ENCODE measurements around the gene OPRL1. TPM values are rescaled to one million over a fixed set of nuclear protein-coding genes. Genes with fewer than 3 reads are reported as not detected.

The OPRL1 gene
- total RNA-seq = 1 to 10 TPM in 1 of 4 donors, under 1 TPM in 3; 0.21 to 1.5 (median 0.71) TPM

GRCh38 chr20:64080013-64080812, at the start of gene OPRL1:
OPRL1 (plus strand) TSS chr20:64080082; CDS start chr20:64092721, 12,639 bp downstream.
- peaks cover 0 to 66% (median 20%) of the 10 kb centered on the region in 4 donors for H3K4me1 ChIP-seq
- peak within 1 kb of the TSS in 3 of 4 donors; percentile 75 to 84 (median 80) for H3K27ac ChIP-seq
- H3K9me3 ChIP-seq = no peaks in the 10 kb centered on the region
- DNase-seq (ENCODE audit: low spot score in 2 of 2) = no peak
- TF ChIP-seq EP300 (IDR thresholded peaks at IDR 0.05) = no peak
- TF ChIP-seq, protein P1, sequence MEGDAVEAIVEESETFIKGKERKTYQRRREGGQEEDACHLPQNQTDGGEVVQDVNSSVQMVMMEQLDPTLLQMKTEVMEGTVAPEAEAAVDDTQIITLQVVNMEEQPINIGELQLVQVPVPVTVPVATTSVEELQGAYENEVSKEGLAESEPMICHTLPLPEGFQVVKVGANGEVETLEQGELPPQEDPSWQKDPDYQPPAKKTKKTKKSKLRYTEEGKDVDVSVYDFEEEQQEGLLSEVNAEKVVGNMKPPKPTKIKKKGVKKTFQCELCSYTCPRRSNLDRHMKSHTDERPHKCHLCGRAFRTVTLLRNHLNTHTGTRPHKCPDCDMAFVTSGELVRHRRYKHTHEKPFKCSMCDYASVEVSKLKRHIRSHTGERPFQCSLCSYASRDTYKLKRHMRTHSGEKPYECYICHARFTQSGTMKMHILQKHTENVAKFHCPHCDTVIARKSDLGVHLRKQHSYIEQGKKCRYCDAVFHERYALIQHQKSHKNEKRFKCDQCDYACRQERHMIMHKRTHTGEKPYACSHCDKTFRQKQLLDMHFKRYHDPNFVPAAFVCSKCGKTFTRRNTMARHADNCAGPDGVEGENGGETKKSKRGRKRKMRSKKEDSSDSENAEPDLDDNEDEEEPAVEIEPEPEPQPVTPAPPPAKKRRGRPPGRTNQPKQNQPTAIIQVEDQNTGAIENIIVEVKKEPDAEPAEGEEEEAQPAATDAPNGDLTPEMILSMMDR (IDR thresholded peaks at IDR 0.05) = no peak
- TF ChIP-seq POLR2A (IDR thresholded peaks at IDR 0.05) = no peak
- H3K36me3 ChIP-seq = peaks cover 0 to 4% (median 0%) of the 10 kb centered on the region in 3 donors
- 7 to 10% methylated on average over 28 to 31 of the region's 62 CpGs for WGBS, 2 donors
- H3K27me3 ChIP-seq = peaks cover 0 to 16% of the 10 kb centered on the region in 2 donors
- H3K4me3 ChIP-seq = peak within 1 kb of the TSS; percentile 48 to 81 (median 54)

GRCh38 chr20:64030371-64031134, 49.3 kb upstream of the OPRL1 start:
- DNase-seq (ENCODE audit: low spot score in 2 of 2) = no peak
- Histone ChIP-seq H3K27ac (no peak overlapping the region), H3K9me3 (no peaks in the 10 kb centered on the region), H3K4me1 (no peaks in the 10 kb centered on the region), H3K36me3 (peaks cover 3 to 100% (median 51%) of the 10 kb centered on the region in 3 donors), H3K4me3 (no peak overlapping the region), H3K27me3 (no peaks in the 10 kb centered on the region)
- TF ChIP-seq, protein P1 (IDR thresholded peaks at IDR 0.05) = no peak
- no peak for TF ChIP-seq EP300 (IDR thresholded peaks at IDR 0.05)
- no peak for TF ChIP-seq POLR2A (IDR thresholded peaks at IDR 0.05)
- WGBS, 2 donors = 85 to 86% methylated on average over 13 to 20 of the region's 20 CpGs

- Histone ChIP-seq H3K27me3 (peaks cover 0 to 2% of the 10 kb centered on the region in 2 donors), H3K9me3 (no peaks in the 10 kb centered on the region), H3K4me1 (no peaks in the 10 kb centered on the region), H3K27ac (no peak overlapping the region), H3K36me3 (peaks cover 3 to 96% (median 38%) of the 10 kb centered on the region in 3 donors), H3K4me3 (no peak overlapping the region)
- WGBS, 2 donors = 88 to 90% methylated on average over 15 to 16 of the region's 19 CpGs
- DNase-seq (ENCODE audit: low spot score in 2 of 2) = no peak
- TF ChIP-seq EP300 (IDR thresholded peaks at IDR 0.05) (no peak), POLR2A (IDR thresholded peaks at IDR 0.05) (no peak)
- TF ChIP-seq, protein P1 (IDR thresholded peaks at IDR 0.05) = no peak
Observed at GRCh38 chr20:64031822-64032314, 48.0 kb upstream of the OPRL1 start.

- WGBS, 2 donors = 84 to 87% methylated on average over 29 to 31 of the region's 31 CpGs
- no peak overlapping the region for H3K27ac ChIP-seq
Observed at GRCh38 chr20:64032706-64033624, 46.9 kb upstream of the OPRL1 start.

More at GRCh38 chr20:64032706-64033624, 46.9 kb upstream of the OPRL1 start:
- H3K4me1 ChIP-seq = peaks cover 0 to 4% (median 2%) of the 10 kb centered on the region in 4 donors
- peaks cover 0 to 85% (median 28%) of the 10 kb centered on the region in 3 donors for H3K36me3 ChIP-seq
- H3K27me3 ChIP-seq = peaks cover 0 to 13% of the 10 kb centered on the region in 2 donors
- DNase-seq (ENCODE audit: low spot score in 2 of 2) = no peak
- H3K9me3 ChIP-seq = no peaks in the 10 kb centered on the region
- H3K4me3 ChIP-seq = no peak overlapping the region
- no peak for TF ChIP-seq POLR2A (IDR thresholded peaks at IDR 0.05)
- TF ChIP-seq EP300 (IDR thresholded peaks at IDR 0.05) = no peak
- TF ChIP-seq, protein P1 (IDR thresholded peaks at IDR 0.05) = no peak

Measured in tibial nerve (tissue), 4 donors.